Dedifferentiated amniotic fluid mesenchymal stem cell (primary cell): Measurements from ENCODE around the gene TMEFF1.
A peak's percentile ranks its signal among the peaks of the same experiment; 100 is the strongest.
"Not testable (repeated sequence)": the region's sequence is repeated elsewhere in the genome, so short reads cannot be mapped to it uniquely, and the experiment has no call there.

Experiments used
- DNase-seq: peaks from one replicate; pipeline ENCODE4 v3.0.0-alpha.2; 2016; ENCODE audit errors: extremely low spot score

TMEFF1 gene

GRCh38 chr9:100472788-100473275, at the start of gene TMEFF1:
Gene TMEFF1, plus strand, starts transcription at chr9:100473149. Its CDS starts 396 bp downstream, at chr9:100473545.
- no peak for DNase-seq

- no peak for DNase-seq
Observed at GRCh38 chr9:100425758-100426157, 47.2 kb upstream of the TMEFF1 start.

GRCh38 chr9:100426189-100426529, 46.8 kb upstream of the TMEFF1 start:
- DNase-seq: no peak

- peak; percentile 52 for DNase-seq
Observed at GRCh38 chr9:100426530-100427365, 46.2 kb upstream of the TMEFF1 start, which contains the start of gene MSANTD3. Gene MSANTD3, plus strand, starts transcription at chr9:100427143. Its CDS starts 14,796 bp downstream, at chr9:100441939.

GRCh38 chr9:100427366-100428263, 45.3 kb upstream of the TMEFF1 start:
- DNase-seq: peak; percentile 35

GRCh38 chr9:100428871-100429654, 43.9 kb upstream of the TMEFF1 start:
- DNase-seq: peak; percentile 98

GRCh38 chr9:100430286-100430940, 42.5 kb upstream of the TMEFF1 start:
- DNase-seq: no peak

- DNase-seq: no peak
Observed at GRCh38 chr9:100431886-100432285, 41.1 kb upstream of the TMEFF1 start.

GRCh38 chr9:100432736-100433135, 40.2 kb upstream of the TMEFF1 start:
- no peak for DNase-seq

- DNase-seq: no peak
Observed at GRCh38 chr9:100436571-100436970, 36.4 kb upstream of the TMEFF1 start.

GRCh38 chr9:100437860-100438805, 34.8 kb upstream of the TMEFF1 start:
- peak; percentile 83 for DNase-seq

- DNase-seq: no peak
Observed at GRCh38 chr9:100440071-100440470, 32.9 kb upstream of the TMEFF1 start.

GRCh38 chr9:100440487-100440886, 32.5 kb upstream of the TMEFF1 start:
- DNase-seq: not testable (repeated sequence)

GRCh38 chr9:100441911-100442361, 31.0 kb upstream of the TMEFF1 start:
- DNase-seq: no peak

- DNase-seq: no peak
Observed at GRCh38 chr9:100443781-100444768, 28.9 kb upstream of the TMEFF1 start.

- no peak for DNase-seq
Observed at GRCh38 chr9:100445161-100445902, 27.6 kb upstream of the TMEFF1 start.

- no peak for DNase-seq
Observed at GRCh38 chr9:100445903-100446549, 26.9 kb upstream of the TMEFF1 start.
